Fibroblast of the aortic adventitia (primary cell): ENCODE data around the gene TSC2. TPM values are rescaled to one million over a fixed set of nuclear protein-coding genes. Genes with fewer than 3 reads are reported as not detected.

ENCODE experiments used
- small RNA-seq: library from RNA; depleted of rRNA; stranded (forward); fragments of <200 nt; gene quantifications from one replicate; pipeline ENCODE3, GENCODE V24; 2012
- total RNA-seq: library from RNA; depleted of rRNA; stranded (reverse); fragments of >200 nt; gene quantifications from 2 replicates; pipeline ENCODE4 v1.2.3, GENCODE V29; 2012; ENCODE audit warnings: low replicate concordance

The TSC2 gene
- total RNA-seq, 1 donor, result 58.7 TPM

Small RNA genes within 50 kb of the gene (small RNA-seq; reads per million reads assigned to genes)
- gene MIR1225, result not detected
- gene MIR3180-5, result not detected
- not detected for gene MIR4516
- not detected for gene RF00019
- not detected for gene RN7SL219P

Other genes starting within 250 kb of the TSC2 start
- 12.1 and 21.9 TPM in 2 replicates for gene HAGH, start 221.2 kb upstream of the TSC2 start, total RNA-seq
- gene FAHD1, start 220.8 kb upstream of the TSC2 start, total RNA-seq, result 36.7 and 204 TPM in 2 replicates
- gene MEIOB, start 175.8 kb upstream of the TSC2 start, total RNA-seq, result 0.09 TPM in 1 of 2 replicates, not detected in the other
- gene HS3ST6, start 129.6 kb upstream of the TSC2 start, total RNA-seq, result not detected in 2 replicates
- 6.4 and 14.3 TPM in 2 replicates for gene MSRB1, start 104.8 kb upstream of the TSC2 start, total RNA-seq
- not detected in 2 replicates for gene RPL3L, start 93.3 kb upstream of the TSC2 start, total RNA-seq
- gene NDUFB10, start 88.4 kb upstream of the TSC2 start, total RNA-seq, result 56.1 and 105 TPM in 2 replicates
- 1,645 and 1,942 TPM in 2 replicates for gene RPS2, start 83.2 kb upstream of the TSC2 start, total RNA-seq
- not detected in 2 replicates for gene RNF151, start 81.1 kb upstream of the TSC2 start, total RNA-seq
- gene TBL3, start 75.9 kb upstream of the TSC2 start, total RNA-seq, result 22.7 and 31.8 TPM in 2 replicates
- not detected in 2 replicates for gene NOXO1, start 66.5 kb upstream of the TSC2 start, total RNA-seq
- 8.6 and 10.5 TPM in 2 replicates for gene GFER, start 63.8 kb upstream of the TSC2 start, total RNA-seq
- 0.98 and 1.4 TPM in 2 replicates for gene SYNGR3, start 58.0 kb upstream of the TSC2 start, total RNA-seq
- 13.8 and 18.8 TPM in 2 replicates for gene ZNF598, start 38.2 kb upstream of the TSC2 start, total RNA-seq
- 0.45 TPM in 1 of 2 replicates, not detected in the other for gene NPW, start 28.2 kb upstream of the TSC2 start, total RNA-seq
- gene NHERF2, start 21.1 kb upstream of the TSC2 start, total RNA-seq, result 11.5 and 26.3 TPM in 2 replicates
- gene NTHL1, start 151 bp upstream of the TSC2 start, total RNA-seq, result 18.8 and 36.1 TPM in 2 replicates
- gene PKD1, start 87.9 kb downstream of the TSC2 start, total RNA-seq, result 118 and 166 TPM in 2 replicates
- gene RAB26, start 100.6 kb downstream of the TSC2 start, total RNA-seq, result 0.27 and 3.6 TPM in 2 replicates
- 64.3 and 91.0 TPM in 2 replicates for gene TRAF7, start 107.8 kb downstream of the TSC2 start, total RNA-seq
- 0.18 TPM in 1 of 2 replicates, not detected in the other for gene CASKIN1, start 148.6 kb downstream of the TSC2 start, total RNA-seq
- gene MLST8, start 157.5 kb downstream of the TSC2 start, total RNA-seq, result 27.4 and 30.8 TPM in 2 replicates
- gene BRICD5, start 162.9 kb downstream of the TSC2 start, total RNA-seq, result 0.57 and 2.4 TPM in 2 replicates
- gene PGP, start 166.9 kb downstream of the TSC2 start, total RNA-seq, result 7.6 and 11.3 TPM in 2 replicates
- gene E4F1, start 175.6 kb downstream of the TSC2 start, total RNA-seq, result 18.7 and 41.7 TPM in 2 replicates
- gene DNASE1L2, start 188.5 kb downstream of the TSC2 start, total RNA-seq, result 0.16 and 0.63 TPM in 2 replicates
- gene ECI1, start 203.6 kb downstream of the TSC2 start, total RNA-seq, result 34.9 and 41.1 TPM in 2 replicates
- gene RNPS1, start 220.1 kb downstream of the TSC2 start, total RNA-seq, result 49.5 and 94.7 TPM in 2 replicates